ENCODE data around the gene CDH4.

Gene CDH4

DNA sequence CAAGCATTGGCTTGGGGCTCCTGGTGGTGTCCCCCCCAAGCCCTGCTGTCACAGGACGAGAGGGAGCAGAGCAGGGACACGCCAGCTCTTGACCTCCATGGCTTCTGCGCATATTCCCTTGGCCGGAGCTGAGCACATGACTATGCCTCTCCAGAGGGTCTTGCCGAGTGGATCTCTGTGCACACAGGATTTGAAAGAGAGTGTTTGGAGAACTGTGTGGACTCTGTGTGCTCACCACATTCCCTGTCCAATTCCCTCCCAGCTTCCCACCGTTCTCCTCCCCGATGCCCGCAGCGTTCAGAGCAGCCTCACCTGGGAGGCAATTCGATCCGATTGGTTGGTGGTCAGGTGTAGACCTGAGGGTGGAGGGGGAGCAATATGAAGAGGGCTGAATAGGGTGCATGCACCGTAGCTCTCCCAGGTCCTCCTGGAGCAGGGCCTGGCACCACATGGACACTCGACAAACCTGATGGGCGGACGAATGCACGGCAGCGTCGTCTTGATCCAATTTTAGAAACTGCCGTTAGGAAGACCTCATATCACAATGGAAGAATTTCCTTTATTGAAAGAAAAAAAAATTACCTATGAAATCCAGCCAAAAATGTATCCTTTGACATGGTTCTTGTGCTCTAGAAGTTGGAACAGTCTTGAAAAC is 287.8 kb downstream of the CDH4 start:
- TF ChIP-seq, protein P1, sequence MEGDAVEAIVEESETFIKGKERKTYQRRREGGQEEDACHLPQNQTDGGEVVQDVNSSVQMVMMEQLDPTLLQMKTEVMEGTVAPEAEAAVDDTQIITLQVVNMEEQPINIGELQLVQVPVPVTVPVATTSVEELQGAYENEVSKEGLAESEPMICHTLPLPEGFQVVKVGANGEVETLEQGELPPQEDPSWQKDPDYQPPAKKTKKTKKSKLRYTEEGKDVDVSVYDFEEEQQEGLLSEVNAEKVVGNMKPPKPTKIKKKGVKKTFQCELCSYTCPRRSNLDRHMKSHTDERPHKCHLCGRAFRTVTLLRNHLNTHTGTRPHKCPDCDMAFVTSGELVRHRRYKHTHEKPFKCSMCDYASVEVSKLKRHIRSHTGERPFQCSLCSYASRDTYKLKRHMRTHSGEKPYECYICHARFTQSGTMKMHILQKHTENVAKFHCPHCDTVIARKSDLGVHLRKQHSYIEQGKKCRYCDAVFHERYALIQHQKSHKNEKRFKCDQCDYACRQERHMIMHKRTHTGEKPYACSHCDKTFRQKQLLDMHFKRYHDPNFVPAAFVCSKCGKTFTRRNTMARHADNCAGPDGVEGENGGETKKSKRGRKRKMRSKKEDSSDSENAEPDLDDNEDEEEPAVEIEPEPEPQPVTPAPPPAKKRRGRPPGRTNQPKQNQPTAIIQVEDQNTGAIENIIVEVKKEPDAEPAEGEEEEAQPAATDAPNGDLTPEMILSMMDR (IDR thresholded peaks at IDR 0.05), result no peak
- no peak for TF ChIP-seq ZFX (IDR thresholded peaks at IDR 0.05; ENCODE audit: borderline replicate concordance)
- no peak overlapping the region for H3K27ac ChIP-seq

DNA sequence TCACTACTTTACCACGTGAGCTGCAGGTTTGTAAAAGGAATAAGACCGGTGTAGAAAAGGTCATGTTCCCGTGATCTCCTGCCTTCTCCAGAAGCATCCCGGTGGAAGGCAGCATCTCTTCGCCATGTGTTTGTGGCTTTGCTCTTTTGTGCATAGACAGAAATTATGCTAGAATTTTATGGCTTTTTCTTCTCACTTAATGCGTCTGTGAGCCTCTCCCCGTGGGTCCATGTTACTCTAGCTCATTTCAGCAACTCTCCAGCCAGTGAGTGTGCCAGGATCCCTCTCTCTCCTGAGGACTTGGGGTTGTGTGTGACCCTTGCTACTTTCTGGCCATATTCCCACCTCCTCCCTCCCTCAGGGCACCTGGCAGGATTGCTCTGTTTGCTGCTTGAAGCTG is 289.5 kb downstream of the CDH4 start:
- no peak for TF ChIP-seq ZFX (IDR thresholded peaks at IDR 0.05; ENCODE audit: borderline replicate concordance)
- TF ChIP-seq, protein P1 (IDR thresholded peaks at IDR 0.05), result no peak
- H3K27ac ChIP-seq, result no peak overlapping the region

DNA sequence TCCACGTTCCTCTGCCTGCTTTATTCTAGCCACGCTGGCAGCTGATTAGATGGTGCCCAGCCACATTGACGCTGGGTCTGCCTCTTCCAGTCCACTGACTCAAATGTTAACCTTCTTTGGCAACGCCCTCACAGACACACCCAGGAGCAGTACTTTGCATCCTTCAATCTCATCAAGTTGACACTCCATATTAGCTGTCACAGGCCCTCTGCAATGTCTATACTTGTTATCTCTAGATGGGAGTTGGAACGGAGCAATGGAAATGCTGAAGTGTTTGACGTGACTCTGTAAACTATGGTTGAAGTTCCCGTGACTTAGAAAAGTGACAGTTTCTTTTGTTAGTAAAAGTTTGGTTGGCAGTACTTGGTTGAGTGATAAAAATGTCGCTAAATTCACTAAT is 291.0 kb downstream of the CDH4 start:
- TF ChIP-seq ZFX (IDR thresholded peaks at IDR 0.05; ENCODE audit: borderline replicate concordance), result no peak
- TF ChIP-seq, protein P1 (IDR thresholded peaks at IDR 0.05), result no peak
- no peak overlapping the region for H3K27ac ChIP-seq

DNA sequence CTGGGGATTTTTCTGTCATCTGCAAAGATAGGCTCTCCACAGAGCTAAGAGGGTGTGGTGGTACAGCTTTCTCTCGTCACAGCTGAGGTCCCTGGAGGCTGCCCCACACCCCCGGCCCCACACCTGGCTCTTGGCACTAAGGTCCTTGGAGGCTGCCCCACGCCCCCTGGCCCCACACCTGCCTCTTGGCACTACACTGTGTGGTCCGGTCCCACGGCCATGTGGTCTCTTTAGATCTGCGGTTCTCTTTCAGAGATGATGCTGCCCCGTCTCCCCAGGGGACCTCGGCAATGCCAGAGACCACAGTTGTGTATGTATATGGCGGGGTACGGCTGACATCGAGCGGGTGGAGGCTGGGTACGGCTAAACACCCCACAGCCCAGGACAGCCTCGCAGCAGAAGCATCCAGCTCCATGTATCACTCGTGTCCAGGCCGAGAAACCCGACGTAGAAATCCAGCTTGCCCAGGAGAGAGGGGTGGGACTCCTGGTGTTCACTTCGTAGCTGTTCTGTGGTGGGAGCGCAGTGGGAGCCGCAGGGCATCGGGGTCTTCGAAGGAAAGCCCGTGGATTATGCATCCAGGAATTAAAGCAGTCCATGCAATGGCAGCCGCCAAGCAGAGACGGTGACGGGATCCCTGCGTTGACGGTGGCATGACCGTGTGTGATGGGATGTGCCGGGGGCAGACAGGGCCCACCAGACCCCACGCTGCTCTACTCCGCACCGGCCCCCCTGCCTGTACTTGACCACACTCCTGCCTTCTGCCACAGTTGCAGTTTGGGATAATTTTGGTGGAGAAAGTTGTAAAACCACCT is 292.1 kb downstream of the CDH4 start:
- H3K27ac ChIP-seq, result no peak overlapping the region
- TF ChIP-seq, protein P1 (IDR thresholded peaks at IDR 0.05), result no peak
- no peak for TF ChIP-seq ZFX (IDR thresholded peaks at IDR 0.05; ENCODE audit: borderline replicate concordance)

DNA sequence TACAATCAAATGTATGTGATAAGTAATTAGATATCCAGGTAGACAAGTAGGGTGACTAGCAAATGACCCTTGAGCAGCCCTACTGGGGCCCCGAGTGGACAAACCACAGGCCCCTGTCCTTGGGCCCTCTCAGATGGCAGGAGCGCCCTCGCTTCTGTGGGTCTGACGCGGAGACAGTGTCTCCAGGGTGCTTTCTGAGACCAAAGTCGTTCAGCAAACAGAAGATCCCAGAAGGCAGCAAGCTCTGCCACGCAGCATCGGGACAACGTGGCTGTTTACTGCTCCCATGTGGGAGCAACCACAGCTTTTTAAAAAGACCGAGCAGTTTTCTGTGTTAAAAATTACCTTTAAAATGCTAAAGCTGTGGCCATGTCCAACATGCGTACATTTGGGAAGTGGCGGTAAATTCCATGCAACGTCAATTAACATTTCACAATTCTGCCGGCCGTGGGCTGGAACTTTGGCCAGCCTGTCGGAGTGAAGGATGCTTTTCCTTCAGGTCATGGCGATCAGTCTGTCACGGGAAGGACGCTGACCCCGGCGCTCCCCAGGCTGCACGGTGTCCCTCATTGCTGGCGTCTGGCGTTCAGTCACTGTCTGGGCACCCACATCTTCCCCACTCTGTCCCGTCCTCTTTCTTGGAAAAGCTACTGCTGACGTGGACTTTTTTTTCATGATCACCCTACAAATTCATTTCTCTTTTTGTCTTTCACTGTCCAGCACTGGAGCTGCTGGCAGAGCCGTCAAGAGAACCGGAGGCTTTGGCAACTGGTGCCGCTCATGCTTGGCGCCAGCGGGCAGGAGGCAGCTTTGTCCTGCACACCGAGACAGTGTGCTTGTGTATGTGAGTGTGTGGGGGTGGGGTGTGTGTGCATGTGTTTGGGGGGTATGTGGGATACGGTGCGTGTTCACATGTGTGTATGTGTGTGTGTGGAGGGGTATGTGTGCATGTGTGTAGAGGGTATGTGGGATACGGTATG is 293.1 kb downstream of the CDH4 start:
- TF ChIP-seq ZFX (IDR thresholded peaks at IDR 0.05; ENCODE audit: borderline replicate concordance), result no peak
- TF ChIP-seq, protein P1 (IDR thresholded peaks at IDR 0.05), result no peak
- H3K27ac ChIP-seq, result no peak overlapping the region

DNA sequence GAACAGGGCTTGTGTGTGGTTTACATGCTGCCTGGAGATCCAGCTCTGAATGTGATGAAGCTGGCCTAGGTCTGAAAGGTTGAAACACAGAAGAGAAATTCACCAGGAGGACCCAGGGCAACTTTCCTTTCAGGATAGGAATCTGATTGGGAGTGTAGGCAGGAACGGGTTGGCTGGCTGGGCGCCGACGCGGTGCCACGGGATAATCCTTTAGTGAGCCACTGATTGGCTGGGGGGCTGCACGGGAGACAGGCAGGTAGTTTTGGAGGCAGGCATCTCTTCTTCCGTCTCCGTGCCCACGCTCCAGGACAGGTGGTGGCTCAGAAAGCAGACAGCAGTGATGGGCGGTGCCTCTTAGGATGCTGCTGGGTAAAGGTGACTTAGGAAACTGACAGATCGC is 294.6 kb downstream of the CDH4 start:
- TF ChIP-seq ZFX (IDR thresholded peaks at IDR 0.05; ENCODE audit: borderline replicate concordance), result no peak
- TF ChIP-seq, protein P1 (IDR thresholded peaks at IDR 0.05), result no peak
- H3K27ac ChIP-seq, result no peak overlapping the region
